ENCODE results near the gene RPL31.
A peak's percentile ranks its signal among the peaks of the same experiment; 100 is the strongest.

The RPL31 gene

GRCh38 chr2:101001691-101002561 is at the start of gene RPL31:
RPL31 (plus strand) TSS chr2:101002289; CDS start chr2:101002702, 413 bp downstream.
- H3K27ac ChIP-seq (ENCODE audit: low read depth, low read length): peak within 1 kb of the TSS; percentile 99

DNA sequence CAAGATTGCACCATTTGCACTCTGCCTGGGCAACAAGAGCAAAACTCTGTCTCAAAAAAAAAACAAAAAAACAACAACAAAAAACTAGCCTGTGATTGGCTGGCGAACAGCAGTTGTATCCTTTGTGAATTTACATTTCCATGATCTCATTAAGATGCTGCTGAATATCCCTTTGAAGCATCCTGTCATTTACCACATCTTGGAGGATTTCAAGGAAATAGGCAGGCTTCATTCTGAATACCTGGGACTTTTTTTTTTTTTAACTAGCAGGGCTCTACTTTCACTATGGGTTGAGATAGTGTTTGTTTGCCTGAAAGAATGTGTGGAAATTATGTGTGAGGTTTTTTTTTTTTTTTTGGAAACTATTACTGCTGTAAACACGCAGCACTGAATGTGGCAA is 49.6 kb upstream of the RPL31 start:
- no peaks in the 10 kb centered on the region for H3K9me3 ChIP-seq (ENCODE audit: control insufficient read depth, insufficient read depth, low read depth, low read length)

More at GRCh38 chr2:101001691-101002561, at the start of gene RPL31:
- Histone ChIP-seq H3K9me3 (ENCODE audit: control insufficient read depth, insufficient read depth, low read depth, low read length) (no peaks in the 10 kb centered on the region), H3K9ac (ENCODE audit: low read length) (peak within 1 kb of the TSS; percentile 99), H3K4me1 (ENCODE audit: control insufficient read depth, insufficient read depth, low read length) (peaks cover 10% of the 10 kb centered on the region; the same call in 1 of the 2 replicates), H3K4me3 (ENCODE audit: low read depth, low read length) (peak within 1 kb of the TSS; percentile 98), H3K36me3 (ENCODE audit: control insufficient read depth, insufficient read depth, low read length) (peaks cover 47% of the 10 kb centered on the region), H3K27me3 (ENCODE audit: control insufficient read depth, insufficient read depth, low read length) (no peaks in the 10 kb centered on the region)

GRCh38 chr2:100953406-100954043 is 48.6 kb upstream of the RPL31 start:
- no peak overlapping the region for H3K4me3 ChIP-seq (ENCODE audit: low read depth, low read length)
- no peak overlapping the region for H3K27ac ChIP-seq (ENCODE audit: low read depth, low read length)
- no peaks in the 10 kb centered on the region for H3K36me3 ChIP-seq (ENCODE audit: control insufficient read depth, insufficient read depth, low read length)
- H3K9ac ChIP-seq (ENCODE audit: low read length): no peak overlapping the region
- H3K9me3 ChIP-seq (ENCODE audit: control insufficient read depth, insufficient read depth, low read depth, low read length): no peaks in the 10 kb centered on the region
- H3K4me1 ChIP-seq (ENCODE audit: control insufficient read depth, insufficient read depth, low read length): peaks cover 19% of the 10 kb centered on the region
- H3K27me3 ChIP-seq (ENCODE audit: control insufficient read depth, insufficient read depth, low read length): no peaks in the 10 kb centered on the region

More for the DNA sequence above, 49.6 kb upstream of the RPL31 start:
- Histone ChIP-seq H3K4me1 (ENCODE audit: control insufficient read depth, insufficient read depth, low read length) (peaks cover 19% of the 10 kb centered on the region), H3K36me3 (ENCODE audit: control insufficient read depth, insufficient read depth, low read length) (no peaks in the 10 kb centered on the region), H3K4me3 (ENCODE audit: low read depth, low read length) (no peak overlapping the region), H3K27ac (ENCODE audit: low read depth, low read length) (no peak overlapping the region), H3K27me3 (ENCODE audit: control insufficient read depth, insufficient read depth, low read length) (no peaks in the 10 kb centered on the region), H3K9ac (ENCODE audit: low read length) (no peak overlapping the region)

- Histone ChIP-seq H3K27ac (ENCODE audit: low read depth, low read length) (no peak overlapping the region), H3K27me3 (ENCODE audit: control insufficient read depth, insufficient read depth, low read length) (no peaks in the 10 kb centered on the region), H3K9ac (ENCODE audit: low read length) (no peak overlapping the region), H3K9me3 (ENCODE audit: control insufficient read depth, insufficient read depth, low read depth, low read length) (no peaks in the 10 kb centered on the region), H3K4me1 (ENCODE audit: control insufficient read depth, insufficient read depth, low read length) (peaks cover 19% of the 10 kb centered on the region), H3K4me3 (ENCODE audit: low read depth, low read length) (no peak overlapping the region), H3K36me3 (ENCODE audit: control insufficient read depth, insufficient read depth, low read length) (no peaks in the 10 kb centered on the region)
Measured at GRCh38 chr2:100954044-100954420, 48.1 kb upstream of the RPL31 start.

DNA sequence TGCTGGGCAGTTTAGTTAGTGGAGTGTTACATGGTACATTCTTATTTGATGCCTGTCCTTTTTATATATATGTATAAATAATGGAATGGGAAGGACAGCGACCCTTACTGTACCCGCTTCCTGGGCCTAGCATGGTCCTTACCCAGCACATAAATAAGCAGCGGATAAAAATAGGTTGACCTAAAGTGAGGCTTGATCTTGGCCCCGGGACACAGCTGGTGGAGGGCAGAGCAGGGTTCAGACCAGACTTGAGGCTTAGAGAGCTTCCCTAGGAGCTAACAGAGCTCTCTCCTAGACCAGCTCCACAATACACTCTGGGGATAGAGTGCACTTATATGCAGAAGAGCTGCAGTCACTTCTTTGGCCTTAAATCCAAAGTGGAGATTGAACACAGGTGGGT is 46.9 kb upstream of the RPL31 start:
- no peaks in the 10 kb centered on the region for H3K36me3 ChIP-seq (ENCODE audit: control insufficient read depth, insufficient read depth, low read length)
- H3K9ac ChIP-seq (ENCODE audit: low read length): no peak overlapping the region
- H3K27ac ChIP-seq (ENCODE audit: low read depth, low read length): no peak overlapping the region
- no peaks in the 10 kb centered on the region for H3K9me3 ChIP-seq (ENCODE audit: control insufficient read depth, insufficient read depth, low read depth, low read length)
- no peaks in the 10 kb centered on the region for H3K27me3 ChIP-seq (ENCODE audit: control insufficient read depth, insufficient read depth, low read length)
- H3K4me3 ChIP-seq (ENCODE audit: low read depth, low read length): no peak overlapping the region
- H3K4me1 ChIP-seq (ENCODE audit: control insufficient read depth, insufficient read depth, low read length): peaks cover 10% of the 10 kb centered on the region; the same call in 1 of the 2 replicates

GRCh38 chr2:100956081-100956480 is 46.0 kb upstream of the RPL31 start:
- no peaks in the 10 kb centered on the region for H3K36me3 ChIP-seq (ENCODE audit: control insufficient read depth, insufficient read depth, low read length)
- H3K4me3 ChIP-seq (ENCODE audit: low read depth, low read length): no peak overlapping the region
- no peaks in the 10 kb centered on the region for H3K27me3 ChIP-seq (ENCODE audit: control insufficient read depth, insufficient read depth, low read length)
- H3K27ac ChIP-seq (ENCODE audit: low read depth, low read length): no peak overlapping the region
- H3K4me1 ChIP-seq (ENCODE audit: control insufficient read depth, insufficient read depth, low read length): peaks cover 9% of the 10 kb centered on the region; the same call in 1 of the 2 replicates
- no peak overlapping the region for H3K9ac ChIP-seq (ENCODE audit: low read length)
- no peaks in the 10 kb centered on the region for H3K9me3 ChIP-seq (ENCODE audit: control insufficient read depth, insufficient read depth, low read depth, low read length)

DNA sequence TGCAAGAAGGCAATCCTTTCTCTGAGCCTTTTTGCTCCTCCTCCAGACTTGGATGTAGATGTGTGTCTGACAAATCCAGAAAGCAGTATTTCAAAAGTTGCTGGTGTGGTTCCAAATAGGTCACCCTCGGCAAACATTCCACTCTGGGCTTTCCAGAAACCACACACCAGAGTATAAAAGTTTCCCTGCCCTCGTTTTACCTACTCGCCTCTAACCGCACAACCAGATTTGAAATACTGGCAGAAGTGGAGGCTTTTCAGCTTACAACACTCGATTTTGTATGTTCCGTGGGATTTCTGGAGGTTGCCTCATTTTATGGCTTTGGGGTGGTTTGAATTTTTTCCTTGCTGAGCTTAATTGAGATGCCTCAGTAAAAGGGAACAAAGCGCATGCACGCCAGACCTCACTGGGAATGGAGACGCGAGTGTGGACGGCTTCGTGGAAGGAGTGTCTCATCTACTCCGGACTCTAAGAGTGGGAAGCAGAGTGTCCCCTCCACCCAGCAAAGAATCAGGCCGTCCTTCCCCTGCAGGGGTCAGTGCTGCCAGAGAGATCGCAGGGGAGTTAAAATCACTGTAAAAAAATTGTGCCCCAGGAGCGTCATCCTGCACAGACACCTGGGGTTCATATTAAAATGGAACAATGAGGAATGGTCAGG is 44.0 kb upstream of the RPL31 start:
- Histone ChIP-seq H3K9ac (ENCODE audit: low read length) (no peak overlapping the region), H3K9me3 (ENCODE audit: control insufficient read depth, insufficient read depth, low read depth, low read length) (no peaks in the 10 kb centered on the region), H3K27ac (ENCODE audit: low read depth, low read length) (no peak overlapping the region), H3K36me3 (ENCODE audit: control insufficient read depth, insufficient read depth, low read length) (no peaks in the 10 kb centered on the region), H3K4me3 (ENCODE audit: low read depth, low read length) (no peak overlapping the region), H3K4me1 (ENCODE audit: control insufficient read depth, insufficient read depth, low read length) (peaks cover 9% of the 10 kb centered on the region; the same call in 1 of the 2 replicates), H3K27me3 (ENCODE audit: control insufficient read depth, insufficient read depth, low read length) (no peaks in the 10 kb centered on the region)

DNA sequence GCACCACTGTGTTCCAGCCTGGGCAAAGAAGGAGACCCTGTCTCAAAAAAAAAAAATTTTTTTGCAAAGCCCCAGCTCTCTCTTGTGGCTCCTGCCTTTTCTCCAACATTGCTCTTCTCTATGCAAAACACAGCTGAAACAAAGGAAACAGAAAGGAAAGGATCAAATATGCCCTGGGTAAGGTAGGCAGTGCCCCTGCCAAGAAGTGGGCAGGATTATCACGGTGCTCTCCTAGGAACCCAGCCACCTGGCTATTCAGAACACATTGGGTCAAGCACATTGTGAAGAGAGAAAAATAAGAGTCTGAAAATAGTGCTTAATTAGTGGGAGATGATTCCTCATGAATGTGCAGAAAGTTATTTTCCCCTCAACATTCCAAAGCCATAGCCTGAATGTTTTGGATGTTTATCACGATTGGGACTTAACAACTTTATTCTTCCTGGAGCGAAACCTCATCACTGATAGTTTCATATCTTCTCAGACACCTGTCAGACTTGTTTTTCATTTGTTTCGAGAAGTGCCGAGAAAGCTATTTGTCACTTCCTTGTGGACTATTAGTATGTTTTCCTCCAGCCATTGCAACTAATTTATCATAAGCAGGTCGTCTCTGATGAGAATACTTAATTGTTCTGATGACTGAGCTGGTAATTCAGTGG is 42.7 kb upstream of the RPL31 start:
- H3K9ac ChIP-seq (ENCODE audit: low read length): no peak overlapping the region
- peaks cover 3% of the 10 kb centered on the region; the same call in 1 of the 2 replicates for H3K4me1 ChIP-seq (ENCODE audit: control insufficient read depth, insufficient read depth, low read length)
- no peaks in the 10 kb centered on the region for H3K9me3 ChIP-seq (ENCODE audit: control insufficient read depth, insufficient read depth, low read depth, low read length)
- no peaks in the 10 kb centered on the region for H3K27me3 ChIP-seq (ENCODE audit: control insufficient read depth, insufficient read depth, low read length)
- H3K36me3 ChIP-seq (ENCODE audit: control insufficient read depth, insufficient read depth, low read length): no peaks in the 10 kb centered on the region
- H3K27ac ChIP-seq (ENCODE audit: low read depth, low read length): no peak overlapping the region
- H3K4me3 ChIP-seq (ENCODE audit: low read depth, low read length): no peak overlapping the region

- H3K27me3 ChIP-seq (ENCODE audit: control insufficient read depth, insufficient read depth, low read length): no peaks in the 10 kb centered on the region
- peaks cover 3% of the 10 kb centered on the region; the same call in 1 of the 2 replicates for H3K4me1 ChIP-seq (ENCODE audit: control insufficient read depth, insufficient read depth, low read length)
Measured at GRCh38 chr2:100960688-100961087, 41.4 kb upstream of the RPL31 start.

DNA sequence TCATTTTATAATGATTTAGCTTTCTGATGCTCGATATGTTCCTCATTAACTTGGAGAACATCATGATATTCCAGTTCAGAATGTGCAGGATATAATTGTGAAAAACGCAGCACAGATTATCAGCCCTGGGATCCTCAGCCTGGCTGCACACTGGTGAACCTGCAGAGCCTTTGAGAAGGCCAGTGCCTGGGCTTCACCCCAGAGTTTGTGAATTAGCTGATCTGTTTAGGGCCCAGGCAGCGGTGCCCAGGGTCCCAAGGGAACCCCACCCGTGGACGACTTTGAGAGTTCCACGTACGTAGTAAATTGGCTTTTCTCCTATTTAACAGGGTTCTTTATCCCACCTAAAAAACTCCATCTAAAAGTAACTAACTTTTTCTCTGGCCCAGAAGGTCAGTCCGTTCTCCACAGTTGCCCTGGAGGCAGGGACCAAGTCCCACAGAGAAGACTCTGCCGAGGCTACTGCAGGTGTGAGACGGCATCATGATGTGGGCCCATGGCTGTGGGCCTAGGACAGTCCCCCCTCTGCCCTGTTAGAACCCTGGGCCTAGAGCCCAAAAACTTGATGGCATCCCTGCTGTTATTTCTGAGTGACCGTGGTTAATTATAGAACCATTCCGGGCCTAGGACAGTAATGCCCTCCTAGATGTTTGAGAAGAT is 39.6 kb upstream of the RPL31 start:
- no peaks in the 10 kb centered on the region for H3K36me3 ChIP-seq (ENCODE audit: control insufficient read depth, insufficient read depth, low read length)
- no peaks in the 10 kb centered on the region for H3K27me3 ChIP-seq (ENCODE audit: control insufficient read depth, insufficient read depth, low read length)
- no peak overlapping the region for H3K27ac ChIP-seq (ENCODE audit: low read depth, low read length)
- H3K4me1 ChIP-seq (ENCODE audit: control insufficient read depth, insufficient read depth, low read length): peaks cover 3% of the 10 kb centered on the region; the same call in 1 of the 2 replicates
- no peak overlapping the region for H3K9ac ChIP-seq (ENCODE audit: low read length)
- no peaks in the 10 kb centered on the region for H3K9me3 ChIP-seq (ENCODE audit: control insufficient read depth, insufficient read depth, low read depth, low read length)
- H3K4me3 ChIP-seq (ENCODE audit: low read depth, low read length): no peak overlapping the region

More at GRCh38 chr2:100960688-100961087, 41.4 kb upstream of the RPL31 start:
- Histone ChIP-seq H3K36me3 (ENCODE audit: control insufficient read depth, insufficient read depth, low read length) (no peaks in the 10 kb centered on the region), H3K9me3 (ENCODE audit: control insufficient read depth, insufficient read depth, low read depth, low read length) (no peaks in the 10 kb centered on the region), H3K9ac (ENCODE audit: low read length) (no peak overlapping the region), H3K27ac (ENCODE audit: low read depth, low read length) (no peak overlapping the region), H3K4me3 (ENCODE audit: low read depth, low read length) (no peak overlapping the region)

Data from HUES6 (cell line).